ENCODE measurements around the gene ASB4.

Gene ASB4

DNA sequence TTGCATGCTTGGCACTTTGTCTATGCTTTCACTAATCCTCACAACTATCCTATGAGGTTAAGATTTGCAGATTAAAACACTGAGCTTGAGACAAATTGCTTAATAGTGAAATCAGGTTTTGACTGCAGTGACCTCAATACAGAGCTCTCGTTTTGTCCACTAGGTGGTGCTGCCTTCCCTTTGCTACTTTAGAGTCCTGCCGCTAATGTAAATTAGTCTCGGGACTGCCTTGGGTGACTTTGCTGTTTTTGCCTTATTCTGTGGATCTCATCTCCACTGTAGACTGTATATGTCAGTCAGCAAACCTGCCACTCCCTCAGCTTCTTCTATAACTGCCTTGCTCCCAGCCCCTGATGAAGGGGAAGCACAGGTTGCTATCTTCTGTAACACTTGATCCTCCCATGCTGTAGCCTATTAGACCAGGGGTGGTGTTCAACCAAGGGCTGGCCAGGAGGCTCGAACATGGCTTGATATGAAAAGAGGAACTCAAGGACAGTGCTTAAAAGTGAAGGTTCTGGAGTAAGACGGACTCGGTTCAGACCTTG is 26.0 kb downstream of the ASB4 start:
- Mint-ChIP-seq H3K4me3 (no peak overlapping the region), H3K9me3 (no peaks in the 10 kb centered on the region), H3K4me1 (peaks cover 6% of the 10 kb centered on the region), H3K36me3 (ENCODE audit: low read depth) (no peaks in the 10 kb centered on the region), H3K27ac (no peak overlapping the region), H3K27me3 (ENCODE audit: low read depth, poor library complexity) (peaks cover 12% of the 10 kb centered on the region)
- peak; percentile 67 for DNase-seq
- TF ChIP-seq, protein P1, sequence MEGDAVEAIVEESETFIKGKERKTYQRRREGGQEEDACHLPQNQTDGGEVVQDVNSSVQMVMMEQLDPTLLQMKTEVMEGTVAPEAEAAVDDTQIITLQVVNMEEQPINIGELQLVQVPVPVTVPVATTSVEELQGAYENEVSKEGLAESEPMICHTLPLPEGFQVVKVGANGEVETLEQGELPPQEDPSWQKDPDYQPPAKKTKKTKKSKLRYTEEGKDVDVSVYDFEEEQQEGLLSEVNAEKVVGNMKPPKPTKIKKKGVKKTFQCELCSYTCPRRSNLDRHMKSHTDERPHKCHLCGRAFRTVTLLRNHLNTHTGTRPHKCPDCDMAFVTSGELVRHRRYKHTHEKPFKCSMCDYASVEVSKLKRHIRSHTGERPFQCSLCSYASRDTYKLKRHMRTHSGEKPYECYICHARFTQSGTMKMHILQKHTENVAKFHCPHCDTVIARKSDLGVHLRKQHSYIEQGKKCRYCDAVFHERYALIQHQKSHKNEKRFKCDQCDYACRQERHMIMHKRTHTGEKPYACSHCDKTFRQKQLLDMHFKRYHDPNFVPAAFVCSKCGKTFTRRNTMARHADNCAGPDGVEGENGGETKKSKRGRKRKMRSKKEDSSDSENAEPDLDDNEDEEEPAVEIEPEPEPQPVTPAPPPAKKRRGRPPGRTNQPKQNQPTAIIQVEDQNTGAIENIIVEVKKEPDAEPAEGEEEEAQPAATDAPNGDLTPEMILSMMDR (IDR thresholded peaks at IDR 0.05): peak; percentile 85

DNA sequence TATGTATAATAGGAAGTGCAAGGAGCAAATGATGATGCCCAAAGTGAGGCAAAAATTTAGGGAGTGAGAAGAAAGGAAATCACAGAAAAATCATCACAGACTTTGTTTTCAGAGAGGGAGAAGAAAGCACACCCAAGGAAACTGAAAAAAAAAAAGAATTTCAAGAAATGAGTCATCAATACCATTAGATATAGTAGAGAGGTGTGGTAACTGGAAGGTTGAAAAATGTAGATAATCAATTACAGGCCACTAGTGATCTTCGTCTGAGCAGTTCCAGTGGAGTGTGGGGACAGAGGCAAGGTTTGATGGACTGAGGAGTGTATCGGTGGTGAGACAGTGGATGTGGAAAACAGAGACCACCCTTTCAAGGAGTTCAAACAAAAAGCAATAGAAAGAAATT is 31.7 kb downstream of the ASB4 start:
- Mint-ChIP-seq H3K27ac (no peak overlapping the region), H3K36me3 (ENCODE audit: low read depth) (no peaks in the 10 kb centered on the region), H3K9me3 (no peaks in the 10 kb centered on the region), H3K27me3 (ENCODE audit: low read depth, poor library complexity) (peaks cover 20% of the 10 kb centered on the region), H3K4me1 (no peaks in the 10 kb centered on the region), H3K4me3 (no peak overlapping the region)
- TF ChIP-seq, protein P1 (IDR thresholded peaks at IDR 0.05): no peak
- no peak for DNase-seq

DNA sequence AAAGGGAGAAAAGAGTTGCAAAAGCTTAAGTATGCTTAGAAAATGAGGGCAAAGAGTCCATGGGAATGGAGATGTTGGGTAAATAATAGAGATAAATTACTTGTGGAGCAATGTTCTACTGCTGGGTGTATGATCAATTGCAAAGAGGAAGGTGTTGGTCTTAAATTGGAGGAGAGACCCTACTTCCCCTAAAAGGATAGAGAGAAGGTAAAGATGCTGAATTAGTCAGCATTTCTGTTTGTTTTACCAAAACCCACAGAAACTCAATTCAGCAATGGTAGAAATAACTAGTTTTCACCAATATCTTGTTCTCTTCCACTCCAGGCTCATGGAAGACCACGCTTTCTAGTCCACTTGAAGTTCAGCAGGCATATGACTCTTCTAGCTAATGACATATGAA is 32.1 kb downstream of the ASB4 start:
- no peak overlapping the region for H3K27ac Mint-ChIP-seq
- TF ChIP-seq, protein P1 (IDR thresholded peaks at IDR 0.05): no peak
- DNase-seq: no peak

DNA sequence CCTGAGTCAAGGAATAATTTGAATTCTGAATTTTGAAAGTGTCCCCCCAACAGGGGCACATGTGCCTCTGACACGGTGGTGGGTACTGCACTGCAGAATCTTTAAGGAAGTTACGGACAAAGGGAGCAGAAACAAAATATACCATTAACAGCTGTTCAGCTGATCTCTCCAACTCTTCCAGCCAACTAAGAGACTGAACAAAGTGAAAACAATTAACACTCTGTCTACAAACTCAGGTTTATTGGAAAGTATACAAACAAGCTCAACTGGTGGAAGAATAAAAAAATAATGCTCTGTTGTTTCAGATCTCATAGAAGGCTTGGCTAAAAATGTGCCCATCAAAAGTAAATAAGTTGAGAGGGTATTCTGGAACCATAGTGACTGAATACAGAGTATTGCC is 34.4 kb downstream of the ASB4 start:
- no peak overlapping the region for H3K27ac Mint-ChIP-seq
- no peaks in the 10 kb centered on the region for H3K36me3 Mint-ChIP-seq (ENCODE audit: low read depth)
- peaks cover under 1% of the 10 kb centered on the region for H3K4me1 Mint-ChIP-seq
- H3K9me3 Mint-ChIP-seq: no peaks in the 10 kb centered on the region
- DNase-seq: no peak
- H3K4me3 Mint-ChIP-seq: no peak overlapping the region
- H3K27me3 Mint-ChIP-seq (ENCODE audit: low read depth, poor library complexity): peaks cover 20% of the 10 kb centered on the region
- TF ChIP-seq, protein P1 (IDR thresholded peaks at IDR 0.05): no peak

More for the DNA sequence above, 32.1 kb downstream of the ASB4 start:
- H3K27me3 Mint-ChIP-seq (ENCODE audit: low read depth, poor library complexity): peaks cover 20% of the 10 kb centered on the region
- no peaks in the 10 kb centered on the region for H3K36me3 Mint-ChIP-seq (ENCODE audit: low read depth)
- H3K9me3 Mint-ChIP-seq: no peaks in the 10 kb centered on the region
- no peak overlapping the region for H3K4me3 Mint-ChIP-seq
- no peaks in the 10 kb centered on the region for H3K4me1 Mint-ChIP-seq

DNA sequence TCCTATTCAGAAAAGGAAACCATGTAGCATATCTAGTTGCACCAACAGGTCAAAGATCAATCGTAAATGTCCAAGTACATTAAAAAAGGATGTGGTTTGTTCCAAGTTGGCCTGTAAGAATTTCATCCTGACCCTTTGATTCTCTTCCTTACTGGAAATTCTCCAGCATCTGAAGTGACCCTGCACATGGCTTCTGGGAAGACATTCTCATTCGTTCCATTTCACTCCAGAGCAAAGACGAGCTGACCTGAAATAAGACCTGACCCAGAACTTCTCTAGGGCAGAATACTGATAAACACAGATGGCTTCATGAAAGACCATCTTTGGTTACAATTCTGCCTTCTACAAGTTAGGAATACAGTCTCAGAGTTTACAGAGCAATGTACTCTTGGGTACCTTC is 39.8 kb downstream of the ASB4 start:
- no peak for DNase-seq
- TF ChIP-seq, protein P1 (IDR thresholded peaks at IDR 0.05): no peak
- H3K27ac Mint-ChIP-seq: no peak overlapping the region
- no peaks in the 10 kb centered on the region for H3K9me3 Mint-ChIP-seq
- H3K27me3 Mint-ChIP-seq (ENCODE audit: low read depth, poor library complexity): peaks cover 9% of the 10 kb centered on the region
- no peak overlapping the region for H3K4me3 Mint-ChIP-seq
- H3K36me3 Mint-ChIP-seq (ENCODE audit: low read depth): no peaks in the 10 kb centered on the region
- peaks cover 35% of the 10 kb centered on the region for H3K4me1 Mint-ChIP-seq

DNA sequence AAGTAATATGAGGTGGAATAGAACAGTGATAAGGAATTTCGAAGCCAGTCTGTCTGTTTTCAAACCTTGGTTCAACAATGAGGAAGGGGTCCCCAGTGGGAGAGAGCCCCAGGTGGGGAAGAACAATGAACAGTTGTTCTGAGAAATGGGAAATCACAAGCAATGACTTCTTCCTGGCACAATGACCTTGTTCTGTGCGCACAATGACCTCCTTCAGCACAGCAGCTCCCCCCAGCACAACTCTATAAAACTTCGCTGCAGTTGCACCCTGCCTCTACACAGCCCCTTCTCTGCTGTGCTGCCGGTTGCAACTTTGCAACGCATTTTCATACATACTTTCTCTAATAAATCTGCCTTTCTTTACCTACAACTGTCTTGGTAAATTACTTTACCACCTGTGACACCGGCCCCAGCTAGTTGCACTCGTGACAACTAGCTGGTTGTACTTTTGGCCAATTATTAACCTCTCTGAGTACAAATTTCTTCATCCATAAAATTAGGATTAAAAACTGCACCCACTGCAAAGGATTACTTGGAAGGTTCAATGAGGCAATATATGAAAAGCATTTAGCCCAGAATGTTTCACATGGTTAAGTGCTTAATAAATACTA is 40.5 kb downstream of the ASB4 start:
- Mint-ChIP-seq H3K27me3 (ENCODE audit: low read depth, poor library complexity) (peaks cover 3% of the 10 kb centered on the region), H3K36me3 (ENCODE audit: low read depth) (no peaks in the 10 kb centered on the region), H3K4me1 (peaks cover 35% of the 10 kb centered on the region), H3K27ac (peak overlapping the region; percentile 40), H3K9me3 (no peaks in the 10 kb centered on the region), H3K4me3 (no peak overlapping the region)
- TF ChIP-seq, protein P1 (IDR thresholded peaks at IDR 0.05): no peak
- no peak for DNase-seq
